Lower leg skin (tissue), 4 donors: Measurements from ENCODE around the gene PTPRN2. TPM values are rescaled to one million over a fixed set of nuclear protein-coding genes. Genes with fewer than 3 reads are reported as not detected.

Experiments used
- DNase-seq, 2 donors: peaks; one replicate each; pipeline ENCODE4 v3.0.0-alpha.2; 2019; ENCODE audit warnings: low spot score in 2 of 2
- H3K4me3 ChIP-seq: fragments of 200-600 bp; sonication (generic); 2 replicates; pipeline ENCODE4 v1.5.1; 2017; ENCODE audit warnings: mild to moderate bottlenecking, low read depth; ENCODE audit not compliant: poor library complexity, severe bottlenecking
- POLR2A ChIP-seq, 2 donors: fragments of 450-650 bp; IDR thresholded peaks; one replicate each; pipeline ENCODE4 v1.6.1; 2016 to 2017; ENCODE audit warnings: antibody characterized with exemption in 2 of 2, mild to moderate bottlenecking in 1 of 2, moderate library complexity in 1 of 2
- WGBS, 2 donors: methylation state at CpG; one replicate each; pipeline ENCODE4 v1.1.5; 2018; 5-methylcytosine and 5-hydroxymethylcytosine counted together
- intact Hi-C: fragments of 100-400 bp; cut with DNase I; formaldehyde crosslinking; loops from one replicate; pipeline ENCODE4 v1.15.0; 2023; ENCODE audit warnings: low total_unique reads
- total RNA-seq, 4 donors: library from RNA; depleted of rRNA; stranded (reverse); fragments of >200 nt; gene quantifications; one replicate each; pipeline ENCODE4 v1.1.0, GENCODE V29; 2016
- TF ChIP-seq, protein P1 (sequence below), 3 donors: fragments of 450-650 bp; IDR thresholded peaks; one replicate each; pipeline ENCODE4 v1.5.1; 2016; ENCODE audit warnings: antibody characterized with exemption in 3 of 3, mild to moderate bottlenecking in 3 of 3, moderate library complexity in 2 of 3

Gene PTPRN2
- total RNA-seq, 4 donors from 2014 or later, result 0.11 to 1.6 (median 0.92) TPM

DNA sequence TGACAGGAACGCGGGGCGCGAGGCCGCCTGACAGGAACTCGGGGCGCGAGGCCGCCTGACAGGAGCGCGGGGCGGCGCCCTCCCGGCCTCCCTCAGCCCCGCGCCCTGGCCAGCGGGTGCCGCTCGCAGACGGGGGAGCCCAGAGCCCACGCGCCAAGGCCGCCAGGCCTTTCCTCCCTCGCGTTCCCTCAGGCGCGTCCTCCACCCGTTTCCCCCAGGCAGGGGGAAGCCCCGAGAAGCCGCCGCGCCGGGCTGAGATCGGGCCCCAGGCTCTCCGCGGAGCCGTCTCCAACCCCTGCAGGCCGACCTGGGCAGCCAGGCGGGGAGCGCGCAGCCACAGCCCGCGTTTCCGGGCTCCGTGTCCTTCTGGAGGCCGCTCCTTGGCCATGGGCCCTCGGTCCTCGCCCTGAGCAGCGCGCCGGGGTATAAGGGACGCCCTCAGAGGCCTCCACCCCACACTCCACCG is 17.7 kb downstream of the PTPRN2 start:
- WGBS, 2 donors, result 22 to 39% methylated on average over 7 to 14 of the region's 53 CpGs
- no peak for DNase-seq
- TF ChIP-seq POLR2A (IDR thresholded peaks at IDR 0.05), result no peak
- TF ChIP-seq, protein P1, sequence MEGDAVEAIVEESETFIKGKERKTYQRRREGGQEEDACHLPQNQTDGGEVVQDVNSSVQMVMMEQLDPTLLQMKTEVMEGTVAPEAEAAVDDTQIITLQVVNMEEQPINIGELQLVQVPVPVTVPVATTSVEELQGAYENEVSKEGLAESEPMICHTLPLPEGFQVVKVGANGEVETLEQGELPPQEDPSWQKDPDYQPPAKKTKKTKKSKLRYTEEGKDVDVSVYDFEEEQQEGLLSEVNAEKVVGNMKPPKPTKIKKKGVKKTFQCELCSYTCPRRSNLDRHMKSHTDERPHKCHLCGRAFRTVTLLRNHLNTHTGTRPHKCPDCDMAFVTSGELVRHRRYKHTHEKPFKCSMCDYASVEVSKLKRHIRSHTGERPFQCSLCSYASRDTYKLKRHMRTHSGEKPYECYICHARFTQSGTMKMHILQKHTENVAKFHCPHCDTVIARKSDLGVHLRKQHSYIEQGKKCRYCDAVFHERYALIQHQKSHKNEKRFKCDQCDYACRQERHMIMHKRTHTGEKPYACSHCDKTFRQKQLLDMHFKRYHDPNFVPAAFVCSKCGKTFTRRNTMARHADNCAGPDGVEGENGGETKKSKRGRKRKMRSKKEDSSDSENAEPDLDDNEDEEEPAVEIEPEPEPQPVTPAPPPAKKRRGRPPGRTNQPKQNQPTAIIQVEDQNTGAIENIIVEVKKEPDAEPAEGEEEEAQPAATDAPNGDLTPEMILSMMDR (IDR thresholded peaks at IDR 0.05), result no peak
- no peak overlapping the region for H3K4me3 ChIP-seq
- intact Hi-C loops, result no loop called here

DNA sequence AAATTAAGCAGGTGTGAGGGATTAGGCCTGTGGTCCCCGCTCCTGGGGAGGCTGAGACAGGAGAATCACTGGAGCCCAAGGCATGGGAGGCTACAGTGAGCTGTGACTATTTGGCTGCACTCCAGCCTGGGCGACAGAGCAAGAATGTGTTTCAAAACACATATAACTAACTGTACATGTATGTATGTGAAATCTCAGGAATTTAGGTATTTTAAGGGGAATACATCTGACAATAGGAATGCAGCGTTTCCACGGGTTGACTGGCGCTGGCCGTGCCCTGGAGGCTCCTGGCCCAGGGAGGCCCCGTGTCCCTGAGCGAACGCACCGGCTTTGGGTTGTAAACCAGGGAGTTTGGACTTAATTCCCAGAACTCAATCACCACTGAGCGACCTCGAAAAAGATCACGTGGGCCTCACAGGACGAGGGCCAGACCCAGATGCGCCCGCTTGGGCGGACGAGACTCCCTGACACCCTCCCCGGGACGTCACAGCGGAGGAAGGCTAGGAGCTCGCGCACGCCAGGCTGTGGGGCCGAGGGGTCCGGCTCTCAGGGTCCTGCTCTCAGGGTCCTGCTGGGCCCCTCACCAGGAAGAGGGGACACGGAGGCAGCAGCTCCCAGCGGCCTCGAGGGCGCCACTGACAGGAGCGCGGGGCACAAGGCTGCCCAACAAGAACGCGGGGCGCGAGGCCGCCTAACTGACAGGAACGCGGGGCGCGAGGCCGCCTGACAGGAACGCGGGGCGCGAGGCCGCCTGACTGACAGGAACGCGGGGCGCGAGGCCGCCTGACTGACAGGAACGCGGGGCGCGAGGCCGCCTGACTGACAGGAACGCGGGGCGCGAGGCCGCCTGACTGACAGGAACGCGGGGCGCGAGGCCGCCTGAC is 18.4 kb downstream of the PTPRN2 start:
- DNase-seq, result no peak
- intact Hi-C loops, result no loop called here
- 48 to 67% methylated on average over 46 to 52 of the region's 67 CpGs for WGBS, 2 donors
- TF ChIP-seq, protein P1 (IDR thresholded peaks at IDR 0.05), result no peak
- no peak for TF ChIP-seq POLR2A (IDR thresholded peaks at IDR 0.05)
- H3K4me3 ChIP-seq, result no peak overlapping the region

DNA sequence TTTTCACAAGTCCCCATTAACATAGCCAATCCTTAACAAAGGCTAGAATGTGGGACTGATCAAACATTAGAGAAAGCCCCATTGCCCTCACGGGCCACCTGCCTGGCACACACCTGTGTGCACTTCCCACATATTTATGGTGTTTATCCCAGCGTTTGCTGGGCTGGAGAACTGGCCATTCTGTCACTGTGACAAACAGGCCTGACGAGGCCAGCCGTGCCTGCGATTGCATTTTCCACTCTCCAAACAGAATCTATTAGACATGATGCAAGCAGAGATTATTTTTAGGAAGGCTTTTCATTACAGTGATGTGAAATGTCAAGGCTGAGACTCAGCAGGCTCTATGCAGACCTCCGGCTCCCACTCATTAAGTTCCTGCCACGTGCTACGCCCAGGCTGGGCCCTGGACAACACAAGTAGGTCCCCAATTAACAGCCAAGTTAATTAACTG is 20.4 kb downstream of the PTPRN2 start:
- DNase-seq, result no peak
- WGBS, 2 donors, result 68 to 72% methylated on average over 8 of the region's 8 CpGs
- no peak overlapping the region for H3K4me3 ChIP-seq
- TF ChIP-seq, protein P1 (IDR thresholded peaks at IDR 0.05), result no peak
- no peak for TF ChIP-seq POLR2A (IDR thresholded peaks at IDR 0.05)
- intact Hi-C loops, result no loop called here

DNA sequence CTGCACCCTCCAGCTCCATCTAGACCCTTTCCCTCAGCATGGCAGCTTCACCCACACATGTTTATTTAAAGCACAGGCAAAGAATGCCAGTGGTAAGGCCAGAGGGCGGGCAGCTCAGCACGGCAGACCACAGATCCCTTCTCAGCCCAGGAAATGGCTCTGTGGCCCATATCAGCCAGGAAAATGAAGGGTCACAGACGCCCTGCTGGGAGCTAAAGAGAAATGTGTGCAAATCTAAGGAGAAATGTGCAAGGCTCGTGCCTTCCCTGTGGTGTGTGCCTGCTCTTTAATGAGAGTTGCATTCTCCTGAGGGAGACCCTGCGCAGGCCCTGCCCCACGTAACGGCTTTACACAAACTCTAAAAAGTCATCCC is 23.0 kb downstream of the PTPRN2 start:
- intact Hi-C loops, result no loop called here
- WGBS, 2 donors, result 62 to 72% methylated on average over 7 of the region's 7 CpGs
- TF ChIP-seq POLR2A (IDR thresholded peaks at IDR 0.05), result no peak
- TF ChIP-seq, protein P1 (IDR thresholded peaks at IDR 0.05), result no peak
- H3K4me3 ChIP-seq, result no peak overlapping the region
- no peak for DNase-seq

DNA sequence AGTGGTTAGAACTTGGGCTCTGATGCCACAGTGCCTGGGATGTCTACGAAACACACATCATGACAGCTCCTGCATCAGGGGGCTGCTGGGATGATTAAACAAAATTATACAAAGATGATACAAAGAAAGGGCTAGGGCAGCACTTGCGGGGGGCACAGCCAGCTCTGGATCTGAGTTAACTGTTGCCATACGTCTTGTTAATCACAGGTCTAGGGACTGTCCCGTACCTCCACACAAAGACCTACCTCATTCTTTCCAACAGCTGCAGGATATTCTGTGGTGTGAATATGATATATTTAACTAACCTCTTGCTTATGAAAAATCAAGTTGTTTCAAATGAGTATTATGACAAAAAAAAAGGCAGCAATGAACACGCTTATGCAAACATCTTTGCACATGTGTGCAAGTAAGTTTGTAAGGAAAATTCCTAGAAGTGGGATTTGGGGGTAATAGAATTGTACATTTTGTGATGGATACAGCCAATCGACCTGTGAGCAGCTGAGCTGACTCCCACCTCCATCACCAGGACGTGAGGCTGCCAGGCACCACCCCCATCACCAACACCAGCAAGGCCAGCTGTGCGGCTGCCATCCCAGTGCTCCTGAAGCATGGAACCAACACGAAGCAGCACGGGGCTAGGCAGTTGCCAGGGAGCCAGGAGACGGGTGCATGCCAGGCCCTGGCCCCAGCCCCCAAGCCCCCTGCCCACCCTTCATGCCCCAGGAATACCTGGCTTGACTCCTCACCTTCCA is 23.5 kb downstream of the PTPRN2 start:
- intact Hi-C loops, result no loop called here
- TF ChIP-seq, protein P1 (IDR thresholded peaks at IDR 0.05), result no peak
- TF ChIP-seq POLR2A (IDR thresholded peaks at IDR 0.05), result no peak
- 73 to 77% methylated on average over 10 to 11 of the region's 11 CpGs for WGBS, 2 donors
- H3K4me3 ChIP-seq, result no peak overlapping the region
- no peak for DNase-seq
